HCT116 (cell line): Measurements from ENCODE around the gene AGPAT2. TPM values are rescaled to one million over a fixed set of nuclear protein-coding genes. Genes with fewer than 3 reads are reported as not detected.
A peak's percentile ranks its signal among the peaks of the same experiment; 100 is the strongest.

Experiments used
- ATAC-seq: fragments of 200-7000 bp; cut with Tn5 transposase; 2 replicates; pipeline ENCODE4 v1.9.1; 2020; ENCODE audit warnings: mild to moderate bottlenecking, moderate library complexity
- BruUV-seq: library from RNA; stranded (reverse); fragments of 400-500 nt; replicated peaks from 2 replicates; lab custom pipeline; 2021; lab: Mats Ljungman, UMichigan
- CTCF ChIA-PET: fragments of 300-600 bp; sonication (Branson Sonifier 250); formaldehyde crosslinking; loops from one replicate; lab custom pipeline; 2021; ENCODE audit warnings: antibody characterized with exemption; lab: Charles Lee
- POLR2A ChIA-PET: fragments of 300-600, 350-600 bp; sonication (Branson Sonifier 250); formaldehyde crosslinking; loops from one replicate; lab custom pipeline; 2021; ENCODE audit warnings: antibody characterized with exemption; lab: Charles Lee
- RAD21 ChIA-PET, 2 experiments: fragments of 300-600 bp; sonication (Branson Sonifier 250); formaldehyde crosslinking; loops; one replicate each; lab custom pipeline; 2023; ENCODE audit warnings: low total read pairs in 2 of 2; ENCODE audit not compliant: uncharacterized antibody in 2 of 2, unreplicated experiment in 2 of 2, low non-redundant PET in 1 of 2; lab: Charles Lee
- DNase-seq: peaks from one replicate; pipeline ENCODE4 v3.0.0-alpha.2; 2010; ENCODE audit warnings: low read depth, low spot score
- H2AFZ ChIP-seq: fragments of 200-600 bp; shearing (Covaris generic), sonication (generic); 2 replicates; pipeline ENCODE4 v1.6.1; 2017; ENCODE audit warnings: low read depth, mixed run types, mixed read lengths, antibody characterized with exemption, low read length; ENCODE audit not compliant: poor library complexity, severe bottlenecking
- H3K27ac ChIP-seq: 2 replicates; pipeline ENCODE4 v1.5.1; 2012; ENCODE audit warnings: low read depth, low read length
- H3K27me3 ChIP-seq: fragments of 200-600 bp; sonication (generic); 2 replicates; pipeline ENCODE4 v1.6.1; 2016; ENCODE audit warnings: mixed run types, low read length, mixed read lengths; ENCODE audit not compliant: insufficient read depth
- H3K36me3 ChIP-seq, 2 experiments: fragments of 200-500 bp in 1 of 2; fragments of 200-600 bp in 1 of 2; sonication (Bioruptor generic) in 1 of 2; sonication (generic) in 1 of 2; 2 replicates each; pipeline versions ENCODE4 v1.5.1 to v1.6.1; 2014 to 2016; ENCODE audit warnings: low read length in 2 of 2, inconsistent platforms in 1 of 2, mixed read lengths in 1 of 2, mixed run types in 1 of 2; ENCODE audit not compliant: insufficient read depth in 2 of 2, control insufficient read depth in 1 of 2
- H3K4me1 ChIP-seq, 2 experiments: fragments of 200-600 bp in 1 of 2; sonication (generic) in 1 of 2; 2 replicates each; pipeline versions ENCODE4 v1.5.1 to v1.6.1; 2012 to 2017; ENCODE audit warnings: low read length in 2 of 2, inconsistent platforms in 1 of 2, mild to moderate bottlenecking in 1 of 2, mixed read lengths in 1 of 2, mixed run types in 1 of 2, moderate library complexity in 1 of 2; ENCODE audit not compliant: insufficient read depth in 2 of 2, control insufficient read depth in 1 of 2
- H3K4me2 ChIP-seq: fragments of 200-600 bp; sonication (generic); 2 replicates; pipeline ENCODE4 v1.6.1; 2017; ENCODE audit warnings: mixed run types, low read length, mixed read lengths
- H3K4me3 ChIP-seq, 2 experiments: fragments of 200-600 bp in 1 of 2; sonication (generic) in 1 of 2; replicated peaks in 1 of 2; 2 replicates each; pipeline ENCODE4 v1.5.1; 2011 to 2016; ENCODE audit warnings: low read length in 2 of 2, control low read depth in 1 of 2, low read depth in 1 of 2, mild to moderate bottlenecking in 1 of 2, mixed read lengths in 1 of 2, mixed run types in 1 of 2
- H3K79me2 ChIP-seq: fragments of 200-600 bp; sonication (generic); 2 replicates; pipeline ENCODE4 v1.6.1; 2017; ENCODE audit warnings: mild to moderate bottlenecking, mixed run types, low read length, moderate library complexity, mixed read lengths; ENCODE audit not compliant: insufficient read depth
- H3K9ac ChIP-seq: fragments of 200-600 bp; sonication (generic); 2 replicates; pipeline ENCODE4 v1.6.1; 2016; ENCODE audit warnings: low read length, mixed read lengths
- H3K9me2 ChIP-seq: fragments of 200-600 bp; sonication (generic), shearing (Covaris generic); 2 replicates; pipeline ENCODE4 v1.6.1; 2017; ENCODE audit warnings: mixed run types, mild to moderate bottlenecking, moderate library complexity; ENCODE audit not compliant: insufficient read depth
- H3K9me3 ChIP-seq, 2 experiments: fragments of 200-500 bp in 1 of 2; fragments of 200-600 bp in 1 of 2; sonication (Bioruptor generic) in 1 of 2; sonication (generic) in 1 of 2; 2 replicates each; pipeline ENCODE4 v1.6.1; 2014 to 2017; ENCODE audit warnings: low read length in 2 of 2, mixed read lengths in 2 of 2, inconsistent platforms in 1 of 2, low read depth in 1 of 2, mild to moderate bottlenecking in 1 of 2, mixed run types in 1 of 2, moderate library complexity in 1 of 2; ENCODE audit not compliant: control insufficient read depth in 1 of 2, insufficient read depth in 1 of 2
- H4K20me1 ChIP-seq: fragments of 200-600 bp; sonication (generic), shearing (Covaris generic); 2 replicates; pipeline ENCODE4 v1.6.1; 2017; ENCODE audit warnings: mixed run types, mild to moderate bottlenecking, moderate library complexity; ENCODE audit not compliant: insufficient read depth
- CBX3 ChIP-seq: IDR thresholded peaks from 2 replicates; pipeline ENCODE4 v1.6.1; 2012; ENCODE audit warnings: low read depth
- CTCF ChIP-seq, 3 experiments: fragments of 200-600 bp in 1 of 3; sonication (generic) in 1 of 3; IDR thresholded peaks in 2 of 3; conservative IDR thresholded peaks in 1 of 3; 2 replicates each; pipeline ENCODE4 v1.5.1; 2012 to 2017; ENCODE audit warnings: low read depth in 2 of 3, low read length in 2 of 3, antibody characterized with exemption in 1 of 3, borderline replicate concordance in 1 of 3, control low read depth in 1 of 3, mild to moderate bottlenecking in 1 of 3, mixed read lengths in 1 of 3, mixed run types in 1 of 3, moderate library complexity in 1 of 3; ENCODE audit not compliant: insufficient read depth in 1 of 3
- ELF1 ChIP-seq: IDR thresholded peaks from 2 replicates; pipeline ENCODE4 v1.6.1; 2012; ENCODE audit warnings: low read depth, borderline replicate concordance
- POLR2AphosphoS5 ChIP-seq: IDR thresholded peaks from 2 replicates; pipeline ENCODE4 v1.6.1; 2011; ENCODE audit warnings: mild to moderate bottlenecking, low read depth, low read length, moderate library complexity
- SP1 ChIP-seq: IDR thresholded peaks from 2 replicates; pipeline ENCODE4 v1.6.1; 2012; ENCODE audit warnings: low read depth
- intact Hi-C: fragments of 100-400 bp; cut with micrococcal nuclease; formaldehyde crosslinking; loops from 2 replicates; pipeline ENCODE4 v1.10.0; 2022
- total RNA-seq: library from RNA; stranded (reverse); gene quantifications from one replicate; pipeline ENCODE4 v1.2.1, GENCODE V29; 2021; ENCODE audit not compliant: unreplicated experiment

Gene AGPAT2
- total RNA-seq, 1 experiment from 2014 or later, result 86.0 TPM

- no peak overlapping the region for H2AFZ ChIP-seq
- no peaks in the 10 kb centered on the region for H3K27me3 ChIP-seq
- BruUV-seq, result TSS peak; percentile 53
- H3K4me1 ChIP-seq, result peaks cover 0 to 37% of the 10 kb centered on the region in 2 experiments; a peak in 2 of 4 replicates
- no peaks in the 10 kb centered on the region for H3K9me3 ChIP-seq
- H3K27ac ChIP-seq, result no peak overlapping the region; the same call in 1 of the 2 replicates
- intact Hi-C loops, result loop anchor here (2.0 kb wide), 1 partner anchor 15 kb away; the partner anchor contains the start of gene AGPAT2
- no peaks in the 10 kb centered on the region for H3K79me2 ChIP-seq
- peak; percentile 37; the same call in 1 of the 2 replicates for TF ChIP-seq POLR2AphosphoS5
- TF ChIP-seq ELF1, result no peak
- no peak for TF ChIP-seq SP1
- no peak for TF ChIP-seq CBX3
- peak in 2 of 3 experiments; percentile 87 to 95; a peak in 4 of 6 replicates for TF ChIP-seq CTCF (IDR thresholded peaks at IDR 0.05 in 2 of 3, conservative IDR thresholded peaks at IDR 0.05 in 1 of 3; ENCODE audit: borderline replicate concordance in 1 of 3, insufficient read depth in 1 of 3, low read depth in 2 of 3, low read length in 2 of 3)
- ChIA-PET CTCF (interaction anchor here (0.8 to 2.3 kb wide), 6 partner anchors 10 to 187 kb away, joined by 3 to 18 read pairs (median 4); no protein-coding TSS in a partner anchor), POLR2A (interaction anchor here (1.5 kb wide), 1 partner anchor 22 kb away, joined by 5 read pairs; no protein-coding TSS in a partner anchor), RAD21 (no interaction called here)
- H3K9ac ChIP-seq, result no peak overlapping the region
- H3K9me2 ChIP-seq, result no peaks in the 10 kb centered on the region
- no peak for DNase-seq
- H3K4me3 ChIP-seq, result no peak overlapping the region
- H4K20me1 ChIP-seq, result no peaks in the 10 kb centered on the region
- peak; percentile 67 for ATAC-seq
- peaks cover 0 to 7% of the 10 kb centered on the region in 2 experiments; a peak in 2 of 4 replicates for H3K36me3 ChIP-seq
- H3K4me2 ChIP-seq, result no peak overlapping the region
These were observed 15.4 kb downstream of the AGPAT2 start for GRCh38 chr9:136671646-136672430.
